NCI-H2171 (cell line): Measurements from ENCODE around the gene HYI.
"Not testable (repeated sequence)": the region's sequence is repeated elsewhere in the genome, so short reads cannot be mapped to it uniquely, and the experiment has no call there.

ENCODE experiments used
- DNase-seq: peaks from one replicate; lab custom pipeline; 2025; lab: John Stamatoyannopoulos, UW

Gene HYI

DNA sequence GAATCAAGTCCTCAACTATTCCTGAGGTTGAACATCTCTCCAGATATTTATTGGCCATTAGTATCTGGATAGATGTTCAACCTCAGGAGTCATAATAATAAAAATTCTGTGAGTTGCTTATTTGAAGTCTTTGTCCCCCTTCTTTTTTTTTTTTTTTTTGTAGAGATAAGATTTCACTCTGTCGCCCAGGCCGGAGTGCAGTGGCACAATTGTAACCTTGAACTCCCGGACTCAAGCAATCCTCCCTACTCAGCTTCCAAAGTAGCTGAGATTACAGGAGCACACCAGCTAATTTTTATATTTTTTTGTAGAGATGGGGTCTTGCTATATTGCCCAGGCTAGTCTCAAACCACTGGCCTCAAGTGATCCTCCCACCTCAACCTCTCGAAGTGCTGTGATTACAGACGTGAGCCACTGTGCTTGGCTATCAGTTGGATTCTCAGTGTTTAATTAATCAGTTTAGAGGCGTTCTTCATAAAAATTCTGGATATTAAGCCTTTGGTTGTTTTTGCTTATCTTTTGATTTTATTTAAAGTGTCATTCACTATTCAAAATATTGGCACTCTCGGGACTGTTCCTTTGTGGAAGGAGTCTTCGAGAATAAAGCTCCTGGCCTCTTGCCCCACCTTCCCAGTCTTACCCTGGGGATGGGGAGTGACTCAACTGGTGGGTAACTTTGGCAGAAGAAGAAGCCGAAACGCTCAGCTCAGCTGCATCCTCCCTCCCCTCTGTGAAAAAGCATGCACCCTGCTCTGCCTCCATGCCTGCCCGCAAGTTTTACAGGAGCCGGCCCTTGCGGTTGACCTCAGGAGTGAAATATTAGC is 11.2 kb upstream of the HYI start:
- no peak for DNase-seq

DNA sequence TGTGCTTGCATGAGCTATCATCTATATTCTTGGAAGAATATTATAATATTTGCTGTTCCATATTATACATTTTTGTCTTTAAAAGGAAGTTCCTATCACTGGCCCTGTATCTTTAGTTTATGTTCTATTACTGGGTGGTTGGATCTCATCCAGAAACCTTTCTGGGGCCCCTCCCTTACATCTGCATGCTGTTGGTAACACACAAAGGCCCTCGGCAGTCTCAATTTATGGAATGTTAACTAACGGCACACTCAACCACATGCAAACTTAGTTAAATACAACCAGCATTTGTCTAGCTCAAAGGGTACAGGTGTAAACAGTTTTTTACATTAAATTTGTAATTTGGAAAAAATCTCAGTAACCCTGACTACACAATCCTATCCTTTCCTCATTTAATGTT is 9.7 kb upstream of the HYI start:
- no peak for DNase-seq

DNA sequence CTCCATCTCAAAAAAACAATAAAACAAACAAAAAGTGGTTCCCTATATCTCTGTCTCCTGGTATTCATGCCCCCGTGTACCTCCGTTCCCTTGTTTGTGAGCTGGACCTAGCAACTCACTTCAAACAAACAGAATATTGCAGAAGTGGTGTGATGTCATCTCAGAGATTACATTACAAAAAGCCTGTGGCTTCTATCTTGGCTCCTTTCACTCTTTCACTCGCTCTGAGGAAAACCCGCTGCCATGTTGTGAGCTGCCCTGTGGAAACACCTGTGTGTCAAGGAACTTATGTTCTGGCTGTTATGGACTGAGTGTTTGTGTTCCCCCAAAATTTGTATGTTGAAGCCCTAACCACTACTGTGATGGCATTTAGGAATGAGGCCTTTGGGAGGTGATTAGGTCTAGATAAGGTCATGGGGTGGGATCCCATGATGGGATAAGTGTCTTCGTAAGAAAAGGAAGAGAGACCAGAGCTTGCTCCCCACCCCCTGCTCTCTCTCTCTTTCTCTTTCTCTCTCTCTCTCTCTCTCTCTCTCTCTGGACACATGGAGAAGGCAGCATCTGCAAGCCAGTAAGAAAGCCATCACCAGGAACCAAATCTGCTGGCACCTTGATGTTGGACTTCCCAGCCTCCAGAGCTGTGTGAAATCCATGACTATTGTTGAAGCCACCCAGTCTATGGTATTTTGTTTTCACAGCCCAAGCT is 7.4 kb upstream of the HYI start:
- no peak for DNase-seq

DNA sequence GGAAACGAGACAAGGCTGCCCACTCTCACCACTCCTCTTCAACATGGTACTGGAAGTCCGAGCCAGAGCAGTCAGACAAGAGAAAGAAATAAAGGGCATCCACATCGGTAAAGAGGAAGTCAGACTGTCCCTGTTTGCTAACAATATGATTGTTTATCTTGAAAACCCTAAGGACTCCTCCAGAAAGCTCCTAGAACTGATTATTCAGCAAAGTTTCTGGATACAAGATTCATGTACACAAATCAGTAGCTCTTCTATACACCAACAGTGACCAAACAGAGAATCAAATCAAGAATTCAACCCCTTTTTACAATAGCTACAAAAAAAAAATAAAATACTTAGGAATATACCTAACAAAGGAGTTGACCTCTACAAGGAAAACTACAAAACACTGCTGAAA is 4.6 kb upstream of the HYI start:
- DNase-seq: not testable (repeated sequence)

DNA sequence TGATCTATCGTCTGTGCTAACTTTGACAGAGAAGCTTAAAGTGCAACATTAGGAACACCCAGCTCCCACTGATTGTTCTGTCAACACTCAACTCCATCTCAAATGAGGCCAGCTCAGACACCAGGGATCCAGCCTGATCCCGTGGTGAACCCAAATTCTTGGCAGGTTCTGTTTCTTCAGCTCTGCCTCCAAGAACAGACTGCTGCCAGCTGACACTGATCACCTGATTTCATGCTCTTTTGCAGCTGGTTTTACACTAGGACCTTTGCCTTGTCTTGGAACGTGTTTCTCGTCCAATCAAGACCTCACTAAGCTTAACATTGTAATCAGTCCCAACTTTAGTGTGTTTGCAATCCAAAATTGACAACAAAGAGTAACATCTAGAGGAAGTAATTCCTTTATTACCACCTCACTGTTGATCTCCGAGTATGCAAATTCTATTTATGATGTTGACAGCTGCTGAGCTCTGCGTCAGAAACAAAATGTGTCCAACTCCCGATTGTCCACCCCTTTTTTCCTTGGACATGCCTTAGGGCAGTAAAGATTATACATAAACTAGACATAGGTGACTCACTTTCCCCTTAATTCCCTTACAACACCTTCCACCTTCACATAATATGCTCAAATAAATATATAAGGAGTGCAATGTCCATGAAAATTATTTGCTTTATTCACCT is 1.6 kb upstream of the HYI start:
- no peak for DNase-seq

DNA sequence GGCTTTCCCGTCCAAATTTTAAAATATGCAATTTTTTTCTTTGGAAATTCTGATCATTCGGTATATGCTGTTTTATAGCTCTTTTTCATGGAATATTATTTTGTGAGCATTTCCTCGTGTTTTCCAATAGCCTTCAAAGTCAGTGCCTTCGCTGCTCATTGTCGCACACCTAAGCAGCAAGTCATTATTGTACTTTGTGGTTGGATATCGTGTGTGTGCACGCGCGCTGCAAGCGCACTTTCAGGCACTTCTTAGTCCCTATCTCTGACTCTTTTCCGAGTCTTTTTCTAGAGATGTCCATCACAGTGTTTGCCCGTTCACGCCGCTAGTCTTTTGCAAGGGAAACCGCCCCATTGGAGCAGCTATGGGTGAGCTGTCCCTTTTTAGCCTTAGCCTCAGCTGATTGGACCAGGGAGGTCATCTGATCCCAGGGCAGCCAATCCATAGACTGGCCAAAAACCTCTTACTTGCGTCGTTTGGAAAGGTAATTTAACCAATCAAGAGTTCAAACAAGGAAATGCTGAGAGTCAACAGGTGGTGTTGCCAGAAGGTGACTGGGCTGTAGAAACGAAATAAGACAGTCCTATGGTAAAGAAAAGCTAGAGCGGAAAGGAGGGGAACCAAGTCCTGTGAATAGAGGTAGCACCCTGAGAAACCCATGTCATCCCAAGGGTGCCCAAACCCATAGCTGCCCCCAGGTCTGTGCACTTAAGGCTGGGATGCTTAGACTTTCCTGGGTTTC is 710 bp upstream of the HYI start:
- DNase-seq: peak; percentile 83

DNA sequence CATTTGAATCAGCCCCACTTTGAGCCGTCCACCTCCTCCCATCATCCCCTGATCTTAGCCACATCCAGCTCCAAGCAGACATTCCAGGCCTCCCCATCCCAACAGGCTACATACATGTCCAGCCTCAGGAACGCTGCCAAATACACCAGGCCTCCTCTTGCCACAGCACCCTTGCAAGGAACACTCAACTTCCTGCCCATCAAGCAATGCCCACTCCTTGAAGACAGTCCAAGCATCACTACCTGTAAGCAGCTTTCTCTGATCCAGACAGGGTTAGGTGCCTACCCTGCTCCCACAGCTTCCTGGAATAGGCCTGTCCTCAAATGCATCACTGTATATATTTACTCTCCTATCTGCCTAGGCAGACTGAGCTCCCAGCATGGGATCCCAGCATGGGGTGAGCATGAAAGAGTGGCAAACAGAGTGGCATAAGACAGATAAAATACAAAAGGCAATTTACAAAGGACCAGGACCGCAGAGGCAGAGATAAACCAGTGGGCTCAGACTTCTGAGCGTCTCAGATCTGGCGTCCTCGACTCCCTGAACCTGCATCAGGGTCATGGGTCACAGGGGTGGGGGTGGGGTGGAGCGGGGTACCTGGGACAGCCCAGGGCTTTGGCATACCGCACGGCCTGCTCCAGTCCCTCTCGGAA is 816 bp downstream of the HYI start:
- no peak for DNase-seq

DNA sequence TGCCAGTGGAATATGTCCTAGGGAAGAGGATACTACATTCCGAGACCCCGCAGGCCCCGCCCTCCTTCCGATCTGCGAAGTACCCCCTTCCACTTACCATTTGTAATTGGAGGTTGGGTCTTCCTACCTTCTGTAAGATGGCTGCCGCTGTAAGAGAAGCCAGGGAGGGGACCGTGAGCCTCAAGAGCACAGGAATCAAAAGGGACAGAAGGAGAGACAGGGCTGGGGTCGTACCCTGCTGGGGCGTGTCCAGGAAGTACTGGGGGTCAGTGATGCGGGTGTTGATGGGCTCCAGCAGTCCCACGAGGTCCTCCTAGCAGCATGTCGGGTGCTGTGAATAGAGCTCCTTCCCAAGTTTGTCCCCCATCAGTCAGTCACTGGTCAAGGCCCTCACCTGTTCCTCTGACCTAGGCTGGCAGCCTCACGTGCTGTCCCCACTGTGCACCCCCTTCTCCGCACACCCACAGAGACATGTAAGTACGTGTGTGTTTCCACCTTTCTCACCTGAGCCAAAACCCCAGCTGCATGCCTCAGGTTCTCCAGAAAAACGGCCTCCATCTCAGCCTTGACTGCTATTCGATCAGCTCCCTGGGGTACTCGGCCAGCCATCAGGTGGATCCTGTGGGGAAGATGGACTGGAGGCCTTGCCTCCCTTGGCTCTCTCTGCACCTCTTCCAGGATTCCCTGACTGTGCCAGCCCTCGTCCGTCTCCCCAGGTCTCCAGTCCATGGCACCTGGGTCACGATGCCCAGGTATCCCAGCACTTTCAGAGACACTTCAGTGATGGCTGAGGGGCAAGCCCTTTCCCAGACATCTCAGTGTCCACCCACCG is 1.8 kb downstream of the HYI start:
- DNase-seq: no peak

DNA sequence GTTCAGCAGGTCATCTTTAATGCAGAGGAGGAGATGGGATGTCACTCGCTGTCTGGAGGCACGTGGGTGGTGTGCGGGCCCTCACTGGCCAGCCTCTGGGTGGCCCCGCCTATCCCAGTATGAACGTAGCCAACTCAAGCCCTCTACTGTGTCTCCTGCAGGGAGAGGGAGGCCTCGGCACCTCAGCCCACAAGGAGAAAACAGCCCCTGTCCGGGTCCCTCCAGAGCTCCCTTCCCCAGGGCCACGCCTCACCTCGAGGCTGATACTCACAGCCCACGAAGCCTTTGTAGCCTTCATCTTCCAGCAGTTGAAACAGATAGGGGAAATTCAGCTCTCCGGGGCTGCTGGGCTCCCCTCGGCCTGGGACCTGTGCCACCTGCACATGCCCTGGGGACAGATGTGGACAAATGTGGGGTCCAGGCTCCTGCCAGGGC is 2.6 kb downstream of the HYI start:
- no peak for DNase-seq

DNA sequence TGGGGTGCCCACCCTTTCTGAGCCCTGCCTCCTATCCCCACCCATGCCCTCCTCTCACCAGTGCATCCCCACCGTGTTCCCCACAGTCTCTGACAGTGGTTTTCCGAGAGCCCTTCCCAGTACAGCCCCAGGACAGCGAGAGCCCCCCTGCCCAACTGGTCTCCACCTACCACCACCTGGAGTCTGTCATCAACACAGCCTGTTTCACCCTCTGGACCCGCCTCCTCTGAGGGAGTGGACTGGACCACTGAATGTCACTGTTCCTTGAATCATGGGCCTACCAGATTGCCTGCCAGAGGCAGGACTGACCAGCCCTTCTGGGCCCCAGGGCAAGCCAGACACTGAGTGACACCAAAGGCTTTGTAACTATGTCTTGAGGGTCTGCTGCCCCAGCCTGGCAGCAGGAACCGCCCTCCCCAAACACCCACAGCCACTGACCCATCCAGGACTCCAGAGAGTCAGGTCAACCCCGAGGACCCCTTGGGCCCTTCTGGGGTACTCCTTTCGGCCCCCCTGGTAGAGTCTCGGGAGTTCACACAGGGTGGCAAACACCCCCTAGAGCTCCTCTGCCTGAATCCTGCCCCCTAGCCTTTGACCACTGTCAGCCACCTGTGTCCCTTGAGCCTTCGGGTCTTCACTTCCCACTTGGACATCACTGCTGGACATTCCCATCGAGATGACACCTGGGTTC is 3.3 kb downstream of the HYI start:
- DNase-seq: no peak

DNA sequence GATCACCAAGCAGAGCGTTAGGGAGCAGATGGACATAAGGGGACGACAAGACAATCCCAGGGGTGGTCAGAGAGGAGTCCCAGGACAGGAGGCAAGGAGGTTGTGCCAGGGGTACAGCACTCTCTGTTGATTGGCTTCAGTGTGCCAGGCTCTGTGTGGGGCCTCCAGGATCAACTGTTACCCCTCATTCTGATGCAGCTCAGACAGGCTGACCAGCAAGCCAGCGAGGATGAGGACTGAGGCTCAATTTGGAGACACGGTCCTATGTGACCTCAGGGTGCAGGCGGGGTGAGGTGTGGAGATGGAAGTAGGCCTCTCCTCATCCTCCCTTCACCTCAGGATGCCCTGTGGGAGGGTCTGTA is 4.0 kb downstream of the HYI start:
- DNase-seq: no peak

DNA sequence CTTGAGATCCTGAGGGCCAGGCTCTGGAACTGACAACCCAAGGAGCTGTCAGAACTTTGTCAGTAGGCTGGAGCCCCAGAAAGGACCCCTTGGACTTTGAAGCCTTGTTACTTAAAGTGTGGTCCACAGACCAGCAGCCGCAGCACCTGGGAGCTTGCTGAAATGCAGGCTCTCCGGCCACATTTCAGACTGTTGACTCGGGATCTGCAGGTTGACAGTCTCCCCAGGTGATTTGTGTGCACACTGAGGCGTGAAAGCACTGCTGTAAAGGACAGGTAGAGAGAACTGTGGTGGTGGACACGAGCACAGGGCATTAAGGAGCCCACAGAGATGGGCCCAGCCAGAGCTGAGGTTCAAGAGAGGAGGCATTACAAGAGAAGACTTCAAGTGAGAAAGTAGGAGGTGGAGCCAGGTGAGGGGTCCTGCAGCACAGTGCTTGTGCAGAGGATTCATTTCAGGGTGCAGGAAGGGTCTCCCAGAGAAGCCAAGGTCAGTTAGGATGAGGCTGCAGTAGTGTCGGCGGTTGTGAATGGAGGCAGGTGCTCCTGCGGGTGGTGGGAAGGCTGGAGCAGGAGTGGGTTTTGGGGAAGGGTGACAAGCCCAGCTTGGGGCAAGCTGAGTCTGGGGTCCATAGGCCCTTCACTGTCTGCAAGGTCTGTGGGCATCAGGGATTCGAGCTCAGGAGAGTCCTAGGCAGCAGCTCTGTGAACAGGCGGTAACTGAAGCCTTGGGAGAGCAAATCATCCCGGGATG is 4.6 kb downstream of the HYI start:
- DNase-seq: no peak

DNA sequence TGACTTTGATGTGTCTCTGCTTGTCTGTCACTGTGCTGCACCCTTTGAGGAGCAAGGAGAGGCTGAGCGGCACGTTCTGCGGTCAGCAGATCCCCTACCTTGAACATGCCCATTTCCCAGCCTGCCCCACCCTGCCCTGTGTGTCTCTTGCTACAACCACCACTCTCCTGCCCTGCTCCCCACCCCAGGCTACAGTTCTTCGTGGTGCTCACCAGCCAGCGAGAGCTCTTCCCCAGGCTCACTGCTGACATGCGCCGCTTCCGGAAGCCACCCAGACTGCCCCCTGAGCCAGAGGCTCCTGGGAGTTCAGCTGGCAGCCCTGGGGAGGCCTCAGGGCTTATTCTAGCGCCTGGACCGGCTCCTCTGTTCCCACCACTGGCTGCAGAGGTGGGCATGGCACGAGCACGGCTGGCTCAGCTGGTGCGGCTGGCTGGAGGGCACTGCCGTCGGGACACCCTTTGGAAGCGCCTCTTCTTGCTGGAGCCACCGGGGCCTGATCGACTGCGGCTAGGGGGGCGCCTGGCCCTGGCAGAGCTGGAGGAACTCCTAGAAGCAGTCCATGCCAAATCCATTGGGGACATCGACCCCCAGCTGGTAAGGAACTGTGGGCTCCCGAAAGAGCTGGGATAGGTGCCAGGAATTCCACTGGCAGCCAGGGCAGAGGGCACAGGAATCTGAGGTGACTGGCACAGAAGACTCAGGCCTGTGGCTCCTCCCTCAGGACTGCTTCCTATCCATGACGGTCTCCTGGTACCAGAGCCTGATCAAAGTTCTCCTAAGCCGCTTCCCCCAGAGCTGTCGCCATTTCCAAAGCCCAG is 5.6 kb downstream of the HYI start:
- DNase-seq: no peak

DNA sequence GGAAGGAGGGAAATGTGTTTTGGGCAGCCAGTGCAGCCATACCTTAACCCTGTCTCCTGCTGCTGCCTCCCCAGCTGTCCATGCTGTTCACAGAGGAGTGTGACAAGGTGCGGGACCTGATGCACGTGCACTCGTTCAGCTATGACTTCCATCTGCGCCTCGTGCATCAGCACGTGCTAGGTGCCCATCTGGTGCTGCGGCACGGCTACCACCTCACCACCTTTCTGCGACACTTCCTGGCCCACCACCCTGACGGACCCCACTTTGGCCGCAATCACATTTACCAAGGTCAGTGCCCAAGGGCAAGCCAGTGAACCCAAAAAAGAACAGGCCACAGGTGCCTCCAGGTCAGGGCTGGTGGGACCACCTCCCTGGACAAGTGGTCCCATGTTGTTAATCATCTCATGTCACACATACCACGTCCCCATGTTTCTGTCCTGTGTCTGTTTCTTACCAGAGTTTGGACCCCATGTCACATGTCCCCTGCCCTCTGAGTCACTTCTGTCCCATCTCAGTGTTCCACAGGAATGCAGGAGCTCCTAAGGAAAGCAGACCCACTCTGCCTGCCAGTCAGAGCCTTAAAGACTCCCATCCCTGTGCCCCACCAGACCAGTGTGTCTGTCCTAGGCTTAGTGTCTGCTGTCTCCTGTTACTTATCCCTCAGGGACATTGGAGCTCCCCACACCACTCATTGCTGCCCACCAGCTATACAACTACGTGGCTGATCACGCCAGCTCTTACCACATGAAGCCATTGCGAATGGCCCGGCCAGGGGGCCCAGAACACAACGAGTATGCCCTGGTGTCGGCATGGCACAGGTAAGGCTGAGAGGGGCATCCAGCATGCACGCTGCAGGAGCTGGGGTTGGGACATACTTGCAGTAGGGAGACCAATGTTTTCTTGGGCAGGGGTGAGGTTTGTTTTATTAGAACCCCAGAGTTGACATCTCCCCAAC is 6.6 kb downstream of the HYI start:
- DNase-seq: no peak

DNA sequence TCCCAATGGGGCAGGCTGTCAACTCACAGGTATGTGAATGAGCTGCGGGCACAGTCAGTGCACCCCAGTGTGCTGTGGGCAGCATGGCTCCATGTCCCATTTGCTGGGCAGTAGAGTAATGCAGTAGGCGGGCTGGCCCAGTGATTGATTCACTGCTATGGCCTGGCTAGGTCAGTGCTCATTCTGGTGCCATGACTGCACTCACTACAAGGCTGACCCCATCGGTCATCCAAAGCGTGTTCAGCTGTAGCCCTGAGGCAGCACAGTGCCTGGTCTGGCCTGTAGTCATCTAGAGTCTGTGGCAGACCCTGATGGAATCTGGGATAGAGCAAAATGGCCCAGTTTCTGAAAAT is 7.4 kb downstream of the HYI start:
- no peak for DNase-seq

DNA sequence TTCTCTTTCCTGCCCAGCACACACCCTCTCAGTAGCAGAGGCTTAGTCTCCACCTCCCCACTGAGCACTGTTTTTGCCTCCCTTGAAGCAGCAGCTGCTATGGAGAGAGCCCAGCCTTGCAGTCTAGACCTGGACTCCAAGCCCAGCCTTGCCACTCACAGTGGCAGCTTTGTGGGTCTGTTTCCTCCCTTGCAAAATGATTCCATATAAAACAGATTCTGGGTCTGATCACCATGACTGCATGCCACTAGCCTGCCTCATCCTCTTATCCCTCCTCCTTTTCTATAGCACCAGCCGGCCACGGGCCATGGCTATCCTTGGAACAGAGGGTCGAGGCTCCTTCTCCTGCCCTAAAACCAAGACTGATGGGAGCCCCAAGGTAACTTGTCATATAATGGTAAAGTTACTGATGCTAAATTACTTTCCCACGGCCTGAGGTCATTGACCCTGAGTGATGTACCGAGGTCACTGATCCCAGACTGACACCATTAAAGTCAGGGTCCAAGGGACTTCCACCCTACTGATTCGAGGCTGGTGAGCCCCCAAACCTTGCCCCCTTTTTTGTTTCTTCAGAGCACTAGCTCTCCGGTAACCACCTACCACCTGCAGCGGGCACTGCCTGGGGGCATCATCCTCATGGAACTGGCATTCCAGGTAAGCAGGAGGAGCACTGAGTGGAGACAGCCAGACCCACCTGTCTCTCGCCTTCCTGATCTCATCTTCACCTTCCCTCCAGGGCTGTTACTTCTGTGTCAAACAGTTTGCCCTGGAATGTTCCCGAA is 7.9 kb downstream of the HYI start:
- DNase-seq: no peak

DNA sequence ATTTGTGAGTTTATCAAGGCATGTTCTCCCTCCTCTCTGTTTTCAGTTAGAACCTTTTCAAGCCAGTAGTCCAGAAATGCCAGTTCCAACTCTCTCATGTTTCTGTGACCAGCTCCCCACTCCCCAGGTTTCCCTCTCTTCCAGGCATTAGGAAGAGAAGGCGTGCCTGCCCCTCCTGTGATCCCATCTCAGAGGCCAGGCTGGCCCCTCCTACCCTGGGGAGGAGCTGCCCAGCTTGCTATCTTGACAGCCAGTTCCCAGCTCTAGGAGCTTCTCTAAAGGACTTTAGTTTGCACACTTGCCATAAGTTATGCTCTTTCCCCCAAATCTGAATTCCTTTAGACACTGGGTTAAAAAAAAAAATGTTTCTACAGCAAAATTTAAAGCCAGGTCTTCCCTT is 8.9 kb downstream of the HYI start:
- no peak for DNase-seq
